Measurements from ENCODE around the gene EFCAB7.
"Not testable (repeated sequence)": the region's sequence is repeated elsewhere in the genome, so short reads cannot be mapped to it uniquely, and the experiment has no call there.

Gene EFCAB7

GRCh38 chr1:63548877-63549276 lies 25.6 kb downstream of the EFCAB7 start:
- DNase-seq (ENCODE audit: low read depth in 2 of 3, low spot score in 2 of 3): no peak

GRCh38 chr1:63555480-63555879 lies 32.2 kb downstream of the EFCAB7 start:
- no peak for DNase-seq (ENCODE audit: low read depth in 2 of 3, low spot score in 2 of 3)

GRCh38 chr1:63557365-63557987 lies 34.2 kb downstream of the EFCAB7 start:
- DNase-seq (ENCODE audit: low read depth in 2 of 3, low spot score in 2 of 3): no peak

- no peak for DNase-seq (ENCODE audit: low read depth in 2 of 3, low spot score in 2 of 3)
Observed at GRCh38 chr1:63559357-63559756, 36.0 kb downstream of the EFCAB7 start.

GRCh38 chr1:63563745-63564144 lies 40.4 kb downstream of the EFCAB7 start:
- DNase-seq (ENCODE audit: low read depth in 2 of 3, low spot score in 2 of 3): no peak

- no peak for DNase-seq (ENCODE audit: low read depth in 2 of 3, low spot score in 2 of 3)
Observed at GRCh38 chr1:63569068-63569467, 45.7 kb downstream of the EFCAB7 start.

GRCh38 chr1:63569640-63570316 lies 46.5 kb downstream of the EFCAB7 start:
- no peak for DNase-seq (ENCODE audit: low read depth in 2 of 3, low spot score in 2 of 3)

GRCh38 chr1:63572686-63573085 lies 49.4 kb downstream of the EFCAB7 start:
- DNase-seq (ENCODE audit: low read depth in 2 of 3, low spot score in 2 of 3): not testable (repeated sequence)

- not testable (repeated sequence) for DNase-seq (ENCODE audit: low read depth in 2 of 3, low spot score in 2 of 3)
Observed at GRCh38 chr1:63574203-63574796, 51.0 kb downstream of the EFCAB7 start.

- no peak for DNase-seq (ENCODE audit: low read depth in 2 of 3, low spot score in 2 of 3)
Observed at GRCh38 chr1:63575340-63575826, 52.1 kb downstream of the EFCAB7 start.

- DNase-seq (ENCODE audit: low read depth in 2 of 3, low spot score in 2 of 3): not testable (repeated sequence)
Observed at GRCh38 chr1:63586326-63586725, 63.0 kb downstream of the EFCAB7 start.

- DNase-seq (ENCODE audit: low read depth in 2 of 3, low spot score in 2 of 3): no peak
Observed at GRCh38 chr1:63590166-63590560, 66.8 kb downstream of the EFCAB7 start.

- DNase-seq (ENCODE audit: low read depth in 2 of 3, low spot score in 2 of 3): no peak
Observed at GRCh38 chr1:63592536-63593302, 69.4 kb downstream of the EFCAB7 start.

- DNase-seq (ENCODE audit: low read depth in 2 of 3, low spot score in 2 of 3): peak; percentile 43 to 58 (median 51)
Observed at GRCh38 chr1:63593303-63593885, 70.1 kb downstream of the EFCAB7 start, which contains the start of gene PGM1. PGM1 (plus strand) TSS chr1:63593411; CDS start chr1:63593489, 78 bp downstream.

- DNase-seq (ENCODE audit: low read depth in 2 of 3, low spot score in 2 of 3): peak; percentile 37 to 42 (median 37)
Observed at GRCh38 chr1:63593886-63594605, 70.7 kb downstream of the EFCAB7 start.

GRCh38 chr1:63595435-63595834 lies 72.1 kb downstream of the EFCAB7 start:
- DNase-seq (ENCODE audit: low read depth in 2 of 3, low spot score in 2 of 3): no peak

GRCh38 chr1:63599799-63600198 lies 76.5 kb downstream of the EFCAB7 start:
- no peak for DNase-seq (ENCODE audit: low read depth in 2 of 3, low spot score in 2 of 3)

GRCh38 chr1:63600248-63600647 lies 76.9 kb downstream of the EFCAB7 start:
- no peak for DNase-seq (ENCODE audit: low read depth in 2 of 3, low spot score in 2 of 3)

GRCh38 chr1:63601061-63601460 lies 77.7 kb downstream of the EFCAB7 start:
- DNase-seq (ENCODE audit: low read depth in 2 of 3, low spot score in 2 of 3): no peak

- no peak for DNase-seq (ENCODE audit: low read depth in 2 of 3, low spot score in 2 of 3)
Observed at GRCh38 chr1:63601463-63601862, 78.1 kb downstream of the EFCAB7 start.

All from activated CD8-positive, alpha-beta memory T cell treated with anti-CD3 and anti-CD28 coated beads for 48 hours (primary cell).